ENCODE results near the gene CPHXL.

The CPHXL gene

GRCh38 chr16:75701361-75701760, 24.9 kb downstream of the CPHXL start, which contains the start of gene DUXB:
Gene DUXB, minus strand, starts transcription at chr16:75701461. Its CDS starts 43 bp downstream, at chr16:75701418.
- DNase-seq (ENCODE audit: low read depth, low spot score): no peak

- no peak for DNase-seq (ENCODE audit: low read depth, low spot score)
Observed at GRCh38 chr16:75697571-75697970, 28.7 kb downstream of the CPHXL start.

- no peak for DNase-seq (ENCODE audit: low read depth, low spot score)
Observed at GRCh38 chr16:75695708-75696107, 30.6 kb downstream of the CPHXL start.

GRCh38 chr16:75687361-75687760, 38.9 kb downstream of the CPHXL start:
- no peak for DNase-seq (ENCODE audit: low read depth, low spot score)

- DNase-seq (ENCODE audit: low read depth, low spot score): no peak
Observed at GRCh38 chr16:75682308-75682707, 44.0 kb downstream of the CPHXL start.

- DNase-seq (ENCODE audit: low read depth, low spot score): no peak
Observed at GRCh38 chr16:75679366-75679765, 46.9 kb downstream of the CPHXL start.

GRCh38 chr16:75676909-75677308, 49.4 kb downstream of the CPHXL start, which contains the start of gene CPHXL2:
Gene CPHXL2, minus strand, starts transcription at chr16:75677009. Its CDS starts 10 bp downstream, at chr16:75676999.
- no peak for DNase-seq (ENCODE audit: low read depth, low spot score)

- DNase-seq (ENCODE audit: low read depth, low spot score): no peak
Observed at GRCh38 chr16:75667503-75667902, 58.8 kb downstream of the CPHXL start.
